ENCODE results near the gene TMEM132D.

TMEM132D gene

DNA sequence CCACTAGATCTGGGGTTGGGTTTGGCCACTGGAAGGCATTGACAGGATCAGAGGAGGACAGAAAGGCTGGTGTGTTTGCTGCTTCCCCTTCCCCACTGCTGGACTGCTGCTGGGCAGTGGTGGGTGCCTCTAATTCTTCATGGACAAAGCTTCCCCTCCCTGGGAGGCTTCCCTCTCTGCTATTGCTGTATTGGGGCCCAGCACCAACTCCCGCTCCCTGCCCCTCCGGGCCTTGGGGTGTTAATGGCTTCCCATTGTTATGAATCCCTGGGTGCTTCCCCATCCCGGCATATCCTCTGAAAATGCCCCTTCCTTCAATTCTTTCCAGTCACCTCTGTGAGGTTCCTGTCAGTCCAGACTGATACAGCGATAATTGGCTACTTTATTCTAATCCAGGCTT, 740.4 kb downstream of the TMEM132D start:
- Histone ChIP-seq H3K9ac (no peak overlapping the region), H2AFZ (ENCODE audit: low read depth) (no peak overlapping the region), H3K36me3 (ENCODE audit: insufficient read depth) (no peaks in the 10 kb centered on the region), H3K4me1 (ENCODE audit: low read depth, poor library complexity, severe bottlenecking) (no peaks in the 10 kb centered on the region), H3K27ac (no peak overlapping the region), H3K27me3 (ENCODE audit: insufficient read depth, low read depth) (no peaks in the 10 kb centered on the region), H3K79me2 (ENCODE audit: insufficient read depth, low read depth) (no peaks in the 10 kb centered on the region), H3K4me3 (IDR thresholded peaks at IDR 0.05; ENCODE audit: insufficient read depth, low read depth, low read length) (no peak overlapping the region), H4K20me1 (ENCODE audit: insufficient read depth) (no peaks in the 10 kb centered on the region), H3K4me2 (no peak overlapping the region)
- TF ChIP-seq, protein P1, sequence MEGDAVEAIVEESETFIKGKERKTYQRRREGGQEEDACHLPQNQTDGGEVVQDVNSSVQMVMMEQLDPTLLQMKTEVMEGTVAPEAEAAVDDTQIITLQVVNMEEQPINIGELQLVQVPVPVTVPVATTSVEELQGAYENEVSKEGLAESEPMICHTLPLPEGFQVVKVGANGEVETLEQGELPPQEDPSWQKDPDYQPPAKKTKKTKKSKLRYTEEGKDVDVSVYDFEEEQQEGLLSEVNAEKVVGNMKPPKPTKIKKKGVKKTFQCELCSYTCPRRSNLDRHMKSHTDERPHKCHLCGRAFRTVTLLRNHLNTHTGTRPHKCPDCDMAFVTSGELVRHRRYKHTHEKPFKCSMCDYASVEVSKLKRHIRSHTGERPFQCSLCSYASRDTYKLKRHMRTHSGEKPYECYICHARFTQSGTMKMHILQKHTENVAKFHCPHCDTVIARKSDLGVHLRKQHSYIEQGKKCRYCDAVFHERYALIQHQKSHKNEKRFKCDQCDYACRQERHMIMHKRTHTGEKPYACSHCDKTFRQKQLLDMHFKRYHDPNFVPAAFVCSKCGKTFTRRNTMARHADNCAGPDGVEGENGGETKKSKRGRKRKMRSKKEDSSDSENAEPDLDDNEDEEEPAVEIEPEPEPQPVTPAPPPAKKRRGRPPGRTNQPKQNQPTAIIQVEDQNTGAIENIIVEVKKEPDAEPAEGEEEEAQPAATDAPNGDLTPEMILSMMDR (conservative IDR thresholded peaks at IDR 0.05; ENCODE audit: low read depth, low read length), result no peak

DNA sequence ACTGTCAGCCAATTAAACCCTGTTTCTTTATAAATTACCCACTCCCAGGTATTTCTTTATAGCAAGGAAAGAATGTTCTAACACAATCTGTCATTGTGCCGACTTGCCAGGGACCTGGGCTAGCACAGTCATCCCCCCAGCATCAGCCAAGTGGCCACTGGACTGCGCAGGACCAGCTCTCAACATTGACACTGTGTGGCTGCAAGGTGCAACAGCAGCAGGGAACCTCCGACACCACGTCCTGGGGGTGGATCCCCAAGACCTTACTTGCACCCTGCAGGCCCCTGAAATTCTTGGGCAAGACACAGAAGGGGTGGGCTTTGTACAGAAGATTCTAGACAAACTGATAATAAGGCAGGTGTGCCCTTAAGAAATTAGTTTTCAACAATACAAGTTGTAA, 741.0 kb downstream of the TMEM132D start:
- no peaks in the 10 kb centered on the region for H3K79me2 ChIP-seq (ENCODE audit: insufficient read depth, low read depth)

DNA sequence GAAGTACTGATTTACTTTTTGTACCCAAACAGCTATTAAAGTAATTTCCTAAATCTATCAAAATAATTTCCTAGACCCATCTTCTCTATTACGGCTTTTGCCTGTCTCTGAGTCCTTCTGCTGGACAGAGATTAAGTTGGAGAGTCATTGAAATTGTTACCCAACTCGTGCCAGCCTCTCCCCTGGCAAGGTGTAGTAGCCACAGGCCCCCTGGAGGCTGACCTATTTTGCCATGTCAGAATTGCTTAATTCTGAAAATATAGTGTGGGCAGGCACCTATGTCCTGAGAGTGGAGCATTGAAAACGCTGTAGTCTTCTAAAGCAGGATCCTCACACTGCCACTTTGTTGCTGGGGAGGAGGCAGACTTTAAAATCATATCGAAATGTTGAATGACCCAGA, 742.3 kb downstream of the TMEM132D start:
- no peaks in the 10 kb centered on the region for H3K27me3 ChIP-seq (ENCODE audit: insufficient read depth, low read depth)
- H3K4me3 ChIP-seq (IDR thresholded peaks at IDR 0.05; ENCODE audit: insufficient read depth, low read depth, low read length), result no peak overlapping the region

More for the DNA sequence above, 741.0 kb downstream of the TMEM132D start:
- Histone ChIP-seq H4K20me1 (ENCODE audit: insufficient read depth) (no peaks in the 10 kb centered on the region), H3K4me2 (no peak overlapping the region), H3K4me1 (ENCODE audit: low read depth, poor library complexity, severe bottlenecking) (no peaks in the 10 kb centered on the region), H3K9ac (no peak overlapping the region), H3K27ac (no peak overlapping the region), H2AFZ (ENCODE audit: low read depth) (no peak overlapping the region), H3K36me3 (ENCODE audit: insufficient read depth) (no peaks in the 10 kb centered on the region), H3K4me3 (IDR thresholded peaks at IDR 0.05; ENCODE audit: insufficient read depth, low read depth, low read length) (no peak overlapping the region), H3K27me3 (ENCODE audit: insufficient read depth, low read depth) (no peaks in the 10 kb centered on the region)
- TF ChIP-seq, protein P1 (conservative IDR thresholded peaks at IDR 0.05; ENCODE audit: low read depth, low read length), result no peak

DNA sequence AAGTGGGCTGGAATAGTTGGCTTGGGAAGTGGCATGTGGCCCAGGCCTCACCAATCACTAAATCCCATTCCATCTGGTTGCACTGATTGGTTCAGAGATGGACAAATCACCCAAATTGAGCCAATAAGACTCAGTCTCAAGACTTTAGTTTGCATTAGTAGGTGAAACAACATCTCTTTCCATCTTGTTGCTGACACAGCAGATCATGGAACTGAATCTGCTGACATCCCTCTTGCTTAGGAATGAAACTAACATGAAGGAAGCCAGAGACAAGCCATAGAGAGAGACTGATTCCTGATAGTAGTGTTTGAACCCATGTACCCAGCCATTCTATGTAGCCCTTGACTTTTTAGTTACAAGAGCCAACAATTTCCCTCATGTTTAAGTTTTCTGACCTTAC, 743.5 kb downstream of the TMEM132D start:
- Histone ChIP-seq H3K4me1 (ENCODE audit: low read depth, poor library complexity, severe bottlenecking) (no peaks in the 10 kb centered on the region), H4K20me1 (ENCODE audit: insufficient read depth) (no peaks in the 10 kb centered on the region), H3K27me3 (ENCODE audit: insufficient read depth, low read depth) (no peaks in the 10 kb centered on the region), H2AFZ (ENCODE audit: low read depth) (no peak overlapping the region), H3K4me3 (IDR thresholded peaks at IDR 0.05; ENCODE audit: insufficient read depth, low read depth, low read length) (no peak overlapping the region), H3K4me2 (no peak overlapping the region), H3K9ac (no peak overlapping the region), H3K36me3 (ENCODE audit: insufficient read depth) (no peaks in the 10 kb centered on the region), H3K27ac (no peak overlapping the region), H3K79me2 (ENCODE audit: insufficient read depth, low read depth) (no peaks in the 10 kb centered on the region)
- TF ChIP-seq, protein P1 (conservative IDR thresholded peaks at IDR 0.05; ENCODE audit: low read depth, low read length), result no peak

More for the DNA sequence above, 742.3 kb downstream of the TMEM132D start:
- Histone ChIP-seq H3K4me1 (ENCODE audit: low read depth, poor library complexity, severe bottlenecking) (no peaks in the 10 kb centered on the region), H3K79me2 (ENCODE audit: insufficient read depth, low read depth) (no peaks in the 10 kb centered on the region), H3K27ac (no peak overlapping the region), H3K4me2 (no peak overlapping the region), H3K9ac (no peak overlapping the region), H4K20me1 (ENCODE audit: insufficient read depth) (no peaks in the 10 kb centered on the region), H3K36me3 (ENCODE audit: insufficient read depth) (no peaks in the 10 kb centered on the region), H2AFZ (ENCODE audit: low read depth) (no peak overlapping the region)
- TF ChIP-seq, protein P1 (conservative IDR thresholded peaks at IDR 0.05; ENCODE audit: low read depth, low read length), result no peak
